Stimulated activated naive CD8-positive, alpha-beta T cell treated with anti-CD3 and anti-CD28 coated beads, Interleukin-15, amount 100 ng/mL, for 72 hours (primary cell): Measurements from ENCODE around the gene HCN1.
A peak's percentile ranks its signal among the peaks of the same experiment; 100 is the strongest.
"Not testable (repeated sequence)": the region's sequence is repeated elsewhere in the genome, so short reads cannot be mapped to it uniquely, and the experiment has no call there.

Experiments
- ATAC-seq: fragments of 150-1000 bp; cut with Tn5 transposase; 2 replicates; pipeline ENCODE4 v1.10.0; 2021; ENCODE audit warnings: mild to moderate bottlenecking, moderate library complexity
- DNase-seq, 2 donors: peaks; one replicate each; pipeline ENCODE4 v3.0.0; 2021 to 2022
- H3K27ac Mint-ChIP-seq, 2 donors: one replicate each; pipeline ENCODE4 v1.8.0; 2022; ENCODE audit warnings: mild to moderate bottlenecking in 2 of 2, mixed read lengths in 2 of 2, moderate library complexity in 2 of 2
- H3K27me3 Mint-ChIP-seq: one replicate; pipeline ENCODE4 v1.8.0; 2022; ENCODE audit warnings: mixed read lengths
- H3K4me1 Mint-ChIP-seq: one replicate; pipeline ENCODE4 v1.8.0; 2022; ENCODE audit warnings: mild to moderate bottlenecking, mixed read lengths
- H3K4me3 Mint-ChIP-seq, 2 donors: one replicate each; pipeline ENCODE4 v1.8.0; 2022; ENCODE audit warnings: mild to moderate bottlenecking in 2 of 2, mixed read lengths in 2 of 2, moderate library complexity in 1 of 2
- H3K9me3 Mint-ChIP-seq, 2 donors: one replicate each; pipeline ENCODE4 v1.8.0; 2022; ENCODE audit warnings: mixed read lengths in 2 of 2

Gene HCN1

DNA sequence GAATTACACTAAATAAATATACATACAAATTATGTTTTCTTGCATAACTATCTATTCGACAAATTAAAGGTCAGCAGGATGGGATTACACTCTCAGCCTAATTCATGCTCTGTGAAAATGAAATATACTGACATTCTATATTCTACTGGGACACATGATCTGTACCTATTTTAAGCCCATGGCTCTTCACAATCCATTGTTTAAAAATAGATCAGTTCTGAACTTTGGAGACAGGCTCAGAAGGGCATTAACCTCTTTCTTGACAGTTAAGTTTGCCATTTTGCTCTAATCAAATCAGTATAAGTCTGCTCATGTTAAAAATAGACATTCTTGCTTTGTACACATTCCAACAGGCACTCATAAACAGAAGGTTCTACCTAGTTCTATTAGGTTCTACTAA is 361.2 kb downstream of the HCN1 start:
- ATAC-seq = no peak

DNA sequence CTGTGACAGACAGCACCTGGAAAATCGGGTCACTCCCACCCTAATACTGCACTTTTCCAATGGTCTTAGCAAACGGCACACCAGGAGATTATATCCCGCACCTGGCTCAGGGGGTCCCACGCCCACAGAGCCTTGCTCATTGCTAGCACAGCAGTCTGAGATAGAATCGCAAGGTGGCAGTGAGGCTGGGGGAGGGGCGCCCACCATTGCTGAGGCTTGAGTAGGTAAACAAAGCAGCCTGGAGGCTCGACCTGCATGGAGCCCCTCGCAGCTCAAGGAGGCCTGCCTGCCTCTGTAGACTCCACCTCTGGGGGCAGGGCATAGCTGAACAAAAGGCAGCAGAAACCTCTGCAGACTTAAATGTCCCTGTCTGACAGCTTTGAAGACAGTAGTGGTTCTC is 383.6 kb downstream of the HCN1 start:
- ATAC-seq, H3K4me3 Mint-ChIP-seq, DNase-seq, H3K27me3 Mint-ChIP-seq, H3K4me1 Mint-ChIP-seq, H3K27ac Mint-ChIP-seq: not testable (repeated sequence)
- peaks cover 10 to 29% of the 10 kb centered on the region in 2 donors for H3K9me3 Mint-ChIP-seq

More for the DNA sequence above, 361.2 kb downstream of the HCN1 start:
- Mint-ChIP-seq H3K27me3 (no peaks in the 10 kb centered on the region), H3K27ac (no peak overlapping the region), H3K9me3 (peaks cover 7 to 23% of the 10 kb centered on the region in 2 donors), H3K4me3 (no peak overlapping the region), H3K4me1 (no peaks in the 10 kb centered on the region)
- DNase-seq = no peak

DNA sequence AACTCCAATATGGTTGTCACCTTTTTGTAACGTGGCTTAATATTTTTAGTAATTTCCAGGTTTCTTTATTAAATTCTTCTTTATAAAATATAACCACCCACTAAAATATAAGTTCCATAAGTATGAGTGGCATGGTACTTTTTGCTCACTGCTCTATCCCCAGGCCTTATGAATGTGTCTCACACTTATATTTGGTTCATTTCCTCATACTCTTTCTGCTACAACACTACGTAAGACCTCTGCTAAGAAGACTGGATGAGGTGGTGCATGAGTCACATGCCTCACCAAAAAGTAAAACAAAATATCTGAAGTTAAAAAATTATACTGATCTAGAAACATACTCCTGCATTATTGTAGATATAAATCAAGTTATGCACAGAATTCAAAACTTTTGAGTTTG is 400.9 kb downstream of the HCN1 start:
- H3K27me3 Mint-ChIP-seq = no peaks in the 10 kb centered on the region
- no peak overlapping the region for H3K27ac Mint-ChIP-seq
- no peaks in the 10 kb centered on the region for H3K4me1 Mint-ChIP-seq
- peaks cover under 1 to 8% of the 10 kb centered on the region in 2 donors for H3K9me3 Mint-ChIP-seq
- DNase-seq (no peak), ATAC-seq (no peak)
- no peak overlapping the region for H3K4me3 Mint-ChIP-seq

DNA sequence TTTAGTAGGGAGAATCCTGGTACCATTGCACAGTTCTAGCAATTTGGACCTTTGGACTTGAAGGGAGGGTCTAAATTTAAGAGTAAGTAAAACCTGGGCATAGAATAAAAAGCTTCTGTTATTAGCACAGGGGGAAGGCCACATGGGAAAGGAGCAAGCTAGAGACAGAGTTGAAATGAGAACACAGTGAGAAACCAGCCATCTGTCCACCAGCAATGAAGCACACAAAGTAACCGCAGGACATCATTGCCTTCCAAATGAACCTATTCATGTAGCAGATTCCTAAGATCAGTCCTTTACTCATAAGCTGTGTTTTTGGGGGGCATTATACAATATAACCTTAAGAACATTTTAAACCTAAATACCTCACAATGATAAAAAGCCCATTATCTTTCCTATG is 407.4 kb downstream of the HCN1 start:
- no peak overlapping the region for H3K4me3 Mint-ChIP-seq
- H3K27ac Mint-ChIP-seq = no peak overlapping the region
- peaks cover 5 to 15% of the 10 kb centered on the region in 2 donors for H3K9me3 Mint-ChIP-seq

DNA sequence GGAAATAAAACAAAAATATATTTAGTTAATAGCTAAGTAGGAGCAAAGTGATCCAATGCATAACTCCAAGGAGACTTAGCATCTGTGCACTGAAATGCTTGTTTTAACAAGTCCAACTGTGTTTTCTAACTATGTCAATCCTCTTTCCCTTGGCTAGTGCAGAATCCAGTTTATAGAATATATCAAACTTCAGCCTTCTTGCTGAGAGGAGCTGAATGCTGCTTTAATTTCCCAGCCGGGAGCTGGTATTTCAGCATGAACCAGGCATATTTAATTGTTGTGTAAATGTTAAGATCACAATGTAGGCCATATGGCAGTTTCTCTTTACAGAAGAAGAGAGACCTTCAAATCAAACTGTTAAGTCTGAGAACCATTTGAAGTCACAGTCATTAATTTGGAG is 411.7 kb downstream of the HCN1 start:
- Mint-ChIP-seq H3K4me3 (no peak overlapping the region), H3K27me3 (no peaks in the 10 kb centered on the region), H3K9me3 (no peaks in the 10 kb centered on the region), H3K4me1 (no peaks in the 10 kb centered on the region), H3K27ac (no peak overlapping the region)
- ATAC-seq (no peak), DNase-seq (no peak)

More for the DNA sequence above, 407.4 kb downstream of the HCN1 start:
- no peak for ATAC-seq
- DNase-seq = no peak
- Mint-ChIP-seq H3K27me3 (no peaks in the 10 kb centered on the region), H3K4me1 (no peaks in the 10 kb centered on the region)

DNA sequence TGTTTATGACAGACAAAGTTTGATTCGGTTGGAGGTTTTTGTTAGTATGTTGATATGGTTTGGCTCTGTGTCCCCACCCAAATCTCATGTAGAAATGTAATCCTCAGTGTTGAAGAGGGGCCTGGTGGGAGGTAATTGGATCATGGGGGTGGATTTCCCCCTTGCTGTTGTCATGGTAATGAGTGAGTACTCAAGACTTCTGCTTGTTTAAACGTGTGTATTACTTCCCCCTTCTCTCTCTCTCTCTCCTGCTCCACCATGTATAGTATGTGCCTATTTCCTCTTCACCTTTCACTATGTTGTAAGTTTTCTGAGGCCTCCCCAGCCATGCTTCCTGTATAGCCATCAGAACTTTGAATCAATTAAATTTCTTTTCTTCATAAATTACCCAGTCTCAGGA is 415.1 kb downstream of the HCN1 start:
- DNase-seq (no peak), ATAC-seq (no peak)
- Mint-ChIP-seq H3K4me1 (no peaks in the 10 kb centered on the region), H3K27me3 (no peaks in the 10 kb centered on the region), H3K27ac (no peak overlapping the region), H3K9me3 (peaks cover 6 to 11% of the 10 kb centered on the region in 2 donors), H3K4me3 (no peak overlapping the region)

DNA sequence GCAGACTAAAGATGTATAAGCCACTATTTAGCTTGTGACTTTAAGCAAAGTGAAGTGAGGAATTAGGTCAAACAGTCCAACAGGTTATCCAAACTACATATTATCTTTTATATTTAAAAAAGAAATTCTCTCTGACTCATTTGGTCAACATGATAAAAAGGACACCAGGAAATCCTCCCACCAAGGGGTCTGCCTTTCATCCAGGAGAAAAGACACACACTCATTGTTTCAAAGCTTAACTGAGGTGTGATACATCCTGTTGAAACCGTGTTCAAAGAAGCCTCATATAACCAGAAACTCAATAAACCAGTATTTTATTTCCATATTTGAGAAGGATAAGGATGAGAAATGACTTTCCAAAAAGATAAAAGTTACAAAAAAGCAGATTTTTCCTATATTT is 417.1 kb downstream of the HCN1 start:
- H3K4me1 Mint-ChIP-seq = no peaks in the 10 kb centered on the region

DNA sequence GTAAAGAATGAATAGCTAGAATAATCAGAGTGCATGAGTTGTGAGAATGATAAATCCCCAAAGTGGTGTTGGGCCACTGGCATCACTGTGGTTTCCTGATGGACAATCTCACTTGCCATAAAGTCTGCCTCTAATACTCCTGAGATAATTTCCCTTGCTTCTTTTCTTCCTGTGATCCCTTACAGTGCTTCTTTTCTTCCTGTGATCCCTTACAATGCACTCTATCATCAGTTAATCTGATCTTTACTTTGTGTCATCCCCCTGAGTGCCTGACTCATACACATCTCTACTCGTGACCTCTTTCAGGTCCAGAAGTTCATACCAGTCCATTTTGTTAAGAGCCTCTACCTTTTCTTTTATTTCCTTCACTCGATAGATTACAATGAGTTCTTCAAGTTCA is 418.3 kb downstream of the HCN1 start:
- no peak overlapping the region for H3K27ac Mint-ChIP-seq
- no peak for DNase-seq
- no peak for ATAC-seq
- peaks cover 13 to 18% of the 10 kb centered on the region in 2 donors for H3K9me3 Mint-ChIP-seq
- no peaks in the 10 kb centered on the region for H3K27me3 Mint-ChIP-seq
- no peaks in the 10 kb centered on the region for H3K4me1 Mint-ChIP-seq
- H3K4me3 Mint-ChIP-seq = no peak overlapping the region

More for the DNA sequence above, 417.1 kb downstream of the HCN1 start:
- no peak for ATAC-seq
- Mint-ChIP-seq H3K4me3 (no peak overlapping the region), H3K9me3 (peaks cover 13 to 18% of the 10 kb centered on the region in 2 donors), H3K27ac (no peak overlapping the region), H3K27me3 (no peaks in the 10 kb centered on the region)
- DNase-seq = no peak

DNA sequence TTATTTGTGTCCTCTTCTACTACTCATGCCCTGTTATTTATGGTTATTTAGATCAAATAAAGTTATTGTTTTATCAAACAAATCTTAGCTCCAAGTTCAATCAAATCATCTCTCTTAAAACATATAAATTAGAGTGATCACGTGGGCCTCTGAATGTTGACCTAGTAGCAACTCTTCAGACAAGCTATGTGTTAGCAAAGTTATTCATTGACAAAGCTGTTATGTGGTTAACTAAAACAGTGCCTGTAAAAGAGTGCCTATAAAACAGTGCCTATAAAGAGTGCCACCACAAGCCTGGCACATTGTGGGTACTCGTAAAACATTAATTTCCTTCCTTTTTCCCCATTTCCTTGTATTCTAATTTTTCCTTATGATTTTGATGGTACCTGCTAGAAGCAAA is 421.9 kb downstream of the HCN1 start:
- Mint-ChIP-seq H3K27ac (no peak overlapping the region), H3K27me3 (no peaks in the 10 kb centered on the region), H3K4me1 (no peaks in the 10 kb centered on the region), H3K4me3 (no peak overlapping the region), H3K9me3 (peaks cover 22 to 25% of the 10 kb centered on the region in 2 donors)
- DNase-seq = no peak
- ATAC-seq = no peak

DNA sequence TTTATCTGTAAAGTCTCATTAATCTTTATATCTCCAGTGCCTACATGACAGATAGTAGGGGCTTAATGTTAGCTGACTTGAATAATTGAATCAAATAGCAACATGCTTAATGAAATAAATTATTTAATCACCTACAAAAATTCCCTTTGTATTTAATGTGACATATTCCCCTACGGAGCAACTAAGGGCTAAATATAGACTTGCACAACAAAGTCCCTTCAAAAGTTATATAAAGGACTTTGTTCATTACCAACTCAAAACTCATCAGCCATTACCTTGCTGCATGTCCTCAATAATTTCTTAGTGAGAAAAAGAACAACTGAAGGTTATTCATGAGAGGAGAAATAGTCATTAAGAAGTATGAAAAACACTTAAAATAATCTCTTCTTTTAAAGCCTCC is 424.6 kb downstream of the HCN1 start:
- DNase-seq (no peak), ATAC-seq (no peak)
- Mint-ChIP-seq H3K27me3 (no peaks in the 10 kb centered on the region), H3K4me1 (no peaks in the 10 kb centered on the region), H3K9me3 (peaks cover 16% of the 10 kb centered on the region in 2 donors), H3K27ac (no peak overlapping the region), H3K4me3 (no peak overlapping the region)

DNA sequence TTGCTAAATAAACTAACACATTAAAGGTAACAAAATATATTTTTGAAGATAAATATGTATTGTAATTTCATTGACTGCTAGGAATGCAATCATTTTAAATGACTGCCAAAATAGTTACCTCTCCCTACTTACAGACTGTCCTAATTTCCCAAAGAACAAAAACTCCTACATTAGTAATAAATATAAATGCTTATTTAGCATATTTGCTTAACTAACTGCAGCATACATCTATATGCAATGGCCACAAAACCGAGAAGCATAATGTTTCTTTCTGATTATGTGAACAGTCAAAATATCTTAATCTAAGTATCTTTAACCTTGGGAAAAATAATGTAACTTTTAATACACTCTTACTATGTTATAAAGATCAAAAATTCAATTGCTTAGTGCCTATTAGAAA is 431.7 kb downstream of the HCN1 start:
- peaks cover 16 to 22% of the 10 kb centered on the region in 2 donors for H3K9me3 Mint-ChIP-seq
- DNase-seq = no peak
- no peak overlapping the region for H3K27ac Mint-ChIP-seq
- ATAC-seq = no peak
- H3K4me1 Mint-ChIP-seq = no peaks in the 10 kb centered on the region
- no peak overlapping the region for H3K4me3 Mint-ChIP-seq
- no peaks in the 10 kb centered on the region for H3K27me3 Mint-ChIP-seq

DNA sequence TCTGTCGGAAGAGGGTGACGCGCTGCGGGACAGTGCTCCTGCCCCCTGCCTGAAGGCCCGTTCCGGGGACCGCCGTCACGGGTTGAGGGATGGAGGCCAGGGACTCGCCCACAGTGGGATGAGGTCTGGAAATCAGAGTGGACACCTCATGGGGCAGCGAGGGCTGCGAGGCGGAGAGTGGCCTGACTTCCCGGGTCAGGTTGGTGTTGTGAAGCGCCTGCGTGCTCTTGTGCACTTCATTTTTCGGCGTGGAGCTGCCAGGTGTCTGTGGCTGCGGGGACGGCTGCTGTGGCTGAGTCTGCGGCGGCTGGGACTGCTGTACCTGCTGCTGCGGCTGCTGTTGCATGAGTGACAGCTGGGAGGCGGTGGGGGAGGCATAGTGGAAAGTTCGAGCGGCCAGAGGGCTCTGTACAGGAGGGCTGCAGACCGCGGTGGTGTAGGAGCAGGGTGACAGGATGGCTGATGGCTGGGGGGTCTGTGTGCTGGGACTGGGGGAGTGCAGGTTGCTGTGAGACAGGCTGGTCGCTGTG is 434.1 kb downstream of the HCN1 start:
- H3K4me3 Mint-ChIP-seq = no peak overlapping the region
- DNase-seq (no peak), ATAC-seq (peak; percentile 42)
- no peaks in the 10 kb centered on the region for H3K27me3 Mint-ChIP-seq
- peaks cover 15 to 22% of the 10 kb centered on the region in 2 donors for H3K9me3 Mint-ChIP-seq
- H3K4me1 Mint-ChIP-seq = no peaks in the 10 kb centered on the region
- H3K27ac Mint-ChIP-seq = no peak overlapping the region

DNA sequence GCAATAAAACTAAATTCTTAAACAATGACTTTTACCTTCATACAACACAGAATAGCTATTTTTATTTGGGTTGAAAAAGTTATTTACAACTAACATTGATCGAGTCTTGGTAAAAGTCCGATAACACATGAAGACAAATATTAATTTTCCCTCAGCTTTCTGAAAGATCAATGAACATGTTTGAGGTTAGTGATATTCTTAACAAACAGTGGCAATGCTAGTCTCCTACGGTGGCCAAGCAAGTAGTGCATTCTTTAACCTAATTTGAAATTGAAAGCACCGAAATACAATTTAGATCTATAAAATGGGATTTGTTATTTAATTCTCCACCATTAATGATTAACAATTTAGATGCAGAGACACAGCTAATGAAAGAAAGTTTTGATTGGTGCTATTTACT is 435.1 kb downstream of the HCN1 start:
- no peak for DNase-seq
- Mint-ChIP-seq H3K27ac (no peak overlapping the region), H3K27me3 (no peaks in the 10 kb centered on the region), H3K4me3 (no peak overlapping the region), H3K4me1 (no peaks in the 10 kb centered on the region), H3K9me3 (peaks cover 15 to 28% of the 10 kb centered on the region in 2 donors)
- ATAC-seq = no peak

DNA sequence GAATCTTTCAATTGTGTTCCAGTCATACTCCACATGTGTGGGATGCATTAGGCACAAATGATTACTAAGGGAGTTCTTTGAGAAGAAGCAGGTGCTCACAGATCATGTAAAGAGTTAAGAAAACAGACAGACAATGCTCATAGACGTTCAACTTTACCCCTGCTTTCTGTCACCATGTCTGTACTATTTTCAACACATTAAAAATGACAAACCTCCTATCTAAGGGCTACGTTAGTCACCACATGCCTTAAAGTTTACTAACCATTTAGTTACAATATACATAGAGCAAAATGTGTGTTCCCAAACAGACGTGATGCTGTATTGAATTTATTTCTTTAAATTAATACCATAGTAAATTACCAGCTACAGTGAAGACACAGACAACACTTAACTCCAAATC is 435.9 kb downstream of the HCN1 start:
- no peak overlapping the region for H3K4me3 Mint-ChIP-seq
- H3K4me1 Mint-ChIP-seq = no peaks in the 10 kb centered on the region
- no peak overlapping the region for H3K27ac Mint-ChIP-seq
- no peak for ATAC-seq
- H3K9me3 Mint-ChIP-seq = peaks cover 10 to 28% of the 10 kb centered on the region in 2 donors
- no peak for DNase-seq
- H3K27me3 Mint-ChIP-seq = no peaks in the 10 kb centered on the region

DNA sequence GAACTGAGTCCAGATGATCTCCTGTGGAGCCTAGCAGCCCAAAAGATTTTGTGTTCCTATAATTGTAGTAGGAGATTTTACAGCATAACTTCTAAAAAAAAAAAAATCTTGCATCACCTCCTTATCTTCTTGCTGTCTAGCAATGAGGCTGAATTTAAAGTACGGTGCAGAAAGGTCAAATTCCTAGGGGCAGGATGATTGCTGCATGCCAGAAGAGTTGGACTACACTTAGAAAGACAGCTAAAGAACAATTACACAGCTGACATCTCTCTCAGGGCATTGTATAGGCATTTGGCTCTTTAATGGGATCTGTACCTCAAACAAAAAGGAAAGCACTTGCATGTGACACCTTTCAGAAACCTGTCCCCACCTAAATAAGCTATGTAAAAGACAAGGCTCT is 443.2 kb downstream of the HCN1 start:
- H3K4me1 Mint-ChIP-seq = no peaks in the 10 kb centered on the region
- peaks cover 19% of the 10 kb centered on the region in 2 donors for H3K9me3 Mint-ChIP-seq
- H3K4me3 Mint-ChIP-seq = no peak overlapping the region
- ATAC-seq (no peak), DNase-seq (no peak)
- H3K27me3 Mint-ChIP-seq = no peaks in the 10 kb centered on the region
- H3K27ac Mint-ChIP-seq = no peak overlapping the region

DNA sequence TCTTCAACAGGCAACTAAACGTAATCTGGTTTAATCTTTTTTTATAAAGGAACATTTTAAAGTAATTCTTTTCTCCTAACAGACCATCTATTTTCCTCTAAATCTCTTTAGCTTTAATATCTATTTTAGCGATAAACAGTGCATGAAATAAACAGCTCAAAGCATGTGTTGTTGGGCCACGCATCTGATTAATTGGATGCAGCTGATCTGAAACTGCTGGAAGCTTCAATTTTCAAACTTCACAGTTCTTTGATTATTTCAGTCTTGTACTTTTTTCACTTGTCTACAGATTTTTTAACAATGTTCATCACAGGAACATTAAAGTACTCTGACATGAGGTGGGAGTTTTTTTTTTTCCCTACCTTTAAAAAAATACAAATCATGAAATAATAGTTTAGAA is 443.6 kb downstream of the HCN1 start:
- no peak overlapping the region for H3K27ac Mint-ChIP-seq
- DNase-seq (no peak), ATAC-seq (no peak)
- no peaks in the 10 kb centered on the region for H3K27me3 Mint-ChIP-seq
- H3K4me1 Mint-ChIP-seq = no peaks in the 10 kb centered on the region
- no peak overlapping the region for H3K4me3 Mint-ChIP-seq
- H3K9me3 Mint-ChIP-seq = peaks cover 19 to 20% of the 10 kb centered on the region in 2 donors

DNA sequence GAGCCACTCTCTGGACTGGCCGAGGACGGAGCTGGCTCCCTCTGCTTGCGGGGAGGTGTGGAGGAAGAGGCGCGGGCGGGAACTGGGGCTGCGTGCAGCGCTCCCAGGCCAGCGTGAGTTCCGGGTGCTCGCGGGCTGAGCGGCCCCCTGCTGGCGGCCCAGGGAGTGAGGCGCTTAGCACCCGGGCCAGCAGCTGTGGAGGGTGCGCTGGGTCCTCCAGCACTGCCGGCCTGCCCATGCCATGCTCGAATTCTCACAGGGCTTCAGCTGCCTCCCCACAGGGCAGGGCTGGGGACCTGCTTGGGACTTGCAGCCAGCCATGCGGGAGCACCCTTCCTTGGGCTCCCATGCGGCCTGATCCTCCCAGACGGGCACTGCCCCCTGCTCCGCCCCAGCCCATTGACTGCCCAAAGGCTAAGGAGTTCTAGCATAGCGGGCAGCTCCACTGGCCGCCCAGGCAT is 470.6 kb downstream of the HCN1 start:
- DNase-seq (no peak), ATAC-seq (no peak)
- Mint-ChIP-seq H3K4me1 (no peaks in the 10 kb centered on the region), H3K27ac (no peak overlapping the region), H3K9me3 (peaks cover 14 to 31% of the 10 kb centered on the region in 2 donors), H3K27me3 (no peaks in the 10 kb centered on the region), H3K4me3 (no peak overlapping the region)
